BE2C (cell line): ENCODE data around the gene BICD1.

Experiments
- DNase-seq: peaks from one replicate; pipeline ENCODE4 v3.0.0-alpha.2; 2020
- H3K27me3 ChIP-seq: fragments of 250-450 bp; sonication (Bioruptor Pico); 2 replicates; pipeline ENCODE4 v1.5.1; 2020; ENCODE audit warnings: mild to moderate bottlenecking
- H3K36me3 ChIP-seq: fragments of 250-450 bp; sonication (Bioruptor Pico); 2 replicates; pipeline ENCODE4 v1.5.1; 2020; ENCODE audit warnings: mild to moderate bottlenecking
- H3K4me1 ChIP-seq: fragments of 250-450 bp; sonication (Bioruptor Pico); 2 replicates; pipeline ENCODE4 v1.5.1; 2020
- H3K4me3 ChIP-seq: 2 replicates; pipeline ENCODE4 v1.5.1; 2011; ENCODE audit warnings: low read depth, low read length
- H3K9me3 ChIP-seq: fragments of 250-450 bp; sonication (Bioruptor Pico); 2 replicates; pipeline ENCODE4 v1.5.1; 2020
- TF ChIP-seq, protein P1 (sequence below): IDR thresholded peaks from 2 replicates; pipeline ENCODE4 v1.5.1; 2012; ENCODE audit warnings: mild to moderate bottlenecking, low read depth, low read length

BICD1 gene

DNA sequence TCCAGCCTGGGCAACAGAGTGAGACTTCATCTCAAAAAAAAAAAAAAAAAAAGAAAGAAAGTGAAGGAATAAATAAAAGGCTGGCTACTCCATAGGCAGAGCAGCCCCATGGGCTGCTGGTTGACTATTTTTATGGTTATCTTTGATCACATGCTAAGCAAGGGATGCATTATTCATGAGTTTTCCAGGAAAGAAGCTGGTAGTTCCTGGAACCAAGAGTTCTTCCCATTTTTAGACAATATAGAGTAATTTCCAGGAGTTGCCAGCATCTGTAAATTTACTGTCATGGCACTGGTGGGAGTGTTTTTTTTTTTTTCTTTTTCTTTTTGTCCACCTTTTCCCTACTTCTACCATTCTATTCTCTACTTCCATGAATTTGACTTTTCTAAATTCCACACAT lies 316.9 kb downstream of the BICD1 start:
- no peak for DNase-seq
- H3K9me3 ChIP-seq, result no peaks in the 10 kb centered on the region
- H3K27me3 ChIP-seq, result no peaks in the 10 kb centered on the region
- no peak overlapping the region for H3K4me3 ChIP-seq
- no peaks in the 10 kb centered on the region for H3K4me1 ChIP-seq
- no peaks in the 10 kb centered on the region for H3K36me3 ChIP-seq
- TF ChIP-seq, protein P1, sequence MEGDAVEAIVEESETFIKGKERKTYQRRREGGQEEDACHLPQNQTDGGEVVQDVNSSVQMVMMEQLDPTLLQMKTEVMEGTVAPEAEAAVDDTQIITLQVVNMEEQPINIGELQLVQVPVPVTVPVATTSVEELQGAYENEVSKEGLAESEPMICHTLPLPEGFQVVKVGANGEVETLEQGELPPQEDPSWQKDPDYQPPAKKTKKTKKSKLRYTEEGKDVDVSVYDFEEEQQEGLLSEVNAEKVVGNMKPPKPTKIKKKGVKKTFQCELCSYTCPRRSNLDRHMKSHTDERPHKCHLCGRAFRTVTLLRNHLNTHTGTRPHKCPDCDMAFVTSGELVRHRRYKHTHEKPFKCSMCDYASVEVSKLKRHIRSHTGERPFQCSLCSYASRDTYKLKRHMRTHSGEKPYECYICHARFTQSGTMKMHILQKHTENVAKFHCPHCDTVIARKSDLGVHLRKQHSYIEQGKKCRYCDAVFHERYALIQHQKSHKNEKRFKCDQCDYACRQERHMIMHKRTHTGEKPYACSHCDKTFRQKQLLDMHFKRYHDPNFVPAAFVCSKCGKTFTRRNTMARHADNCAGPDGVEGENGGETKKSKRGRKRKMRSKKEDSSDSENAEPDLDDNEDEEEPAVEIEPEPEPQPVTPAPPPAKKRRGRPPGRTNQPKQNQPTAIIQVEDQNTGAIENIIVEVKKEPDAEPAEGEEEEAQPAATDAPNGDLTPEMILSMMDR, result no peak

DNA sequence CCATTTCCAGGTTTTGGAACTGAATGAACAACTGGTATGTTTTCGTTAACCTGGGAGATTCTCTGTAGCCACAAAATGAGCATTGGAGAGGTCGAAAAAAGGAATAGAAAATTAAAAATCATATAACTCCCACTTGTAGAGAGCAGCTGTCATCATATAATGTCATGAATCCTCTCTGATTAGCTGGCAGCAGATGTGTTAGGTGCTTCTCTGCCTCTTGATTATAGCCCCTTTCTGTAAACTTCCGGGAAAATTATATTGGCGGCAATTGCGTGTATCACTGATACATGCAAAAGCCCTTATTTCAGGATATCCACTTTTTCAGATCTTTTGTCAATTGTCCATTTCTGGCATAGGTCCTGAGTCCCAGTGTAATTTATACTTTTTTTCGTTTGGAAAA lies 324.4 kb downstream of the BICD1 start:
- TF ChIP-seq, protein P1, result no peak

More for the DNA sequence above, 324.4 kb downstream of the BICD1 start:
- H3K4me1 ChIP-seq, result no peaks in the 10 kb centered on the region
- no peaks in the 10 kb centered on the region for H3K36me3 ChIP-seq
- no peaks in the 10 kb centered on the region for H3K9me3 ChIP-seq
- H3K27me3 ChIP-seq, result peaks cover 7% of the 10 kb centered on the region
- no peak overlapping the region for H3K4me3 ChIP-seq
- no peak for DNase-seq
